A549 (cell line): ENCODE measurements around the gene NEK8.

Experiments
- CTCF ChIP-seq: fragments of >200 bp; sonication (Bioruptor Twin); formaldehyde crosslinking; IDR thresholded peaks from 3 replicates; pipeline ENCODE4 v1.5.1; 2016
- ESRRA ChIP-seq: fragments of 150-350 bp; IDR thresholded peaks from 2 replicates; pipeline ENCODE4 v1.6.1; 2014; ENCODE audit warnings: mild to moderate bottlenecking, low read length, borderline replicate concordance

DNA sequence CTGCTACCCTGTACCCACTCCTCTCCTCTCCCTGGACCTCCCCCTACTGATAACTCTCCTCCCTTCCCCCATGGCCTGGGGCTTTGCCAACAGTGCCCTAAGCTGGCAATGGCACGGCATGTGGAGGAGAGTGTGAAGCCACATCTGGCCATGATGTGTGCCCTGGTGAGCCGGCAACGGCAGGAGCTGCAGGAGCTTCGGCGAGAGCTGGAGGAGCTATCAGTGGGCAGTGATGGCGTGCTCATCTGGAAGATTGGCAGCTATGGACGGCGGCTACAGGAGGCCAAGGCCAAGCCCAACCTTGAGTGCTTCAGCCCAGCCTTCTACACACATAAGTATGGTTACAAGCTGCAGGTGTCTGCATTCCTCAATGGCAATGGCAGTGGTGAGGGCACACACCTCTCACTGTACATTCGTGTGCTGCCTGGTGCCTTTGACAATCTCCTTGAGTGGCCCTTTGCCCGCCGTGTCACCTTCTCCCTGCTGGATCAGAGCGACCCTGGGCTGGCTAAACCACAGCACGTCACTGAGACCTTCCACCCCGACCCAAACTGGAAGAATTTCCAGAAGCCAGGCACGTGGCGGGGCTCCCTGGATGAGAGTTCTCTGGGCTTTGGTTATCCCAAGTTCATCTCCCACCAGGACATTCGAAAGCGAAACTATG is 20.4 kb downstream of the NEK8 start:
- TF ChIP-seq CTCF (no peak), ESRRA (no peak)
